ENCODE results near the gene CRHR1.

Gene CRHR1

DNA sequence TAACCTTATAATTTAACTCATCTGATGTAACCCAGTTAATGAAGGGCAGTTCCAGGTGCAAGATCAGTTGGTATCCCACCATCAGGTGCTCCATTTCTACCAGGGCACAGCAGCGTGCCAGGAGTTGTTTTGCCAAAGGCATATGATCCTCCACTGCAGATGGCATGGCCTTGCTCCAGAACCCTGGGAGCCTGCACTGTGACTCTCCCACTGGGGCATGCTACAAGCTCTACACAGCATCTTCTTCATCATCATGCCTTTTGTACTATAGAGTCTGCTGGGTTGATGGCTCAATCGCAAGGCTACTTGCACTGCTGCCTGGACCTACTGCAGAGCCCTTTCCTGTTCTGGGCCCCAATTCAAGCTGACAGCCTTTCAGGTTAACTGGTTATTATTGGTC lies 98.9 kb downstream of the CRHR1 start (continued):
- TF ChIP-seq, protein P1, sequence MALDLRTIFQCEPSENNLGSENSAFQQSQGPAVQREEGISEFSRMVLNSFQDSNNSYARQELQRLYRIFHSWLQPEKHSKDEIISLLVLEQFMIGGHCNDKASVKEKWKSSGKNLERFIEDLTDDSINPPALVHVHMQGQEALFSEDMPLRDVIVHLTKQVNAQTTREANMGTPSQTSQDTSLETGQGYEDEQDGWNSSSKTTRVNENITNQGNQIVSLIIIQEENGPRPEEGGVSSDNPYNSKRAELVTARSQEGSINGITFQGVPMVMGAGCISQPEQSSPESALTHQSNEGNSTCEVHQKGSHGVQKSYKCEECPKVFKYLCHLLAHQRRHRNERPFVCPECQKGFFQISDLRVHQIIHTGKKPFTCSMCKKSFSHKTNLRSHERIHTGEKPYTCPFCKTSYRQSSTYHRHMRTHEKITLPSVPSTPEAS (tag by site-specific recombination; IDR thresholded peaks at IDR 0.05) = no peak
- TF ChIP-seq TRIM28 (IDR thresholded peaks at IDR 0.05; ENCODE audit: borderline replicate concordance, low read length) = no peak
- no peak for TF ChIP-seq ZBTB44 (tag by site-specific recombination; IDR thresholded peaks at IDR 0.05)
- TF ChIP-seq ZNF37A (tag by site-specific recombination; IDR thresholded peaks at IDR 0.05) = no peak
